ENCODE data around the gene CPNE5. TPM values are rescaled to one million over a fixed set of nuclear protein-coding genes. Genes with fewer than 3 reads are reported as not detected.
A peak's percentile ranks its signal among the peaks of the same experiment; 100 is the strongest.

CPNE5 gene
- total and polyA plus RNA-seq, 8 donors = 1.2 to 15.9 (median 2.4) TPM; not detected in 1

DNA sequence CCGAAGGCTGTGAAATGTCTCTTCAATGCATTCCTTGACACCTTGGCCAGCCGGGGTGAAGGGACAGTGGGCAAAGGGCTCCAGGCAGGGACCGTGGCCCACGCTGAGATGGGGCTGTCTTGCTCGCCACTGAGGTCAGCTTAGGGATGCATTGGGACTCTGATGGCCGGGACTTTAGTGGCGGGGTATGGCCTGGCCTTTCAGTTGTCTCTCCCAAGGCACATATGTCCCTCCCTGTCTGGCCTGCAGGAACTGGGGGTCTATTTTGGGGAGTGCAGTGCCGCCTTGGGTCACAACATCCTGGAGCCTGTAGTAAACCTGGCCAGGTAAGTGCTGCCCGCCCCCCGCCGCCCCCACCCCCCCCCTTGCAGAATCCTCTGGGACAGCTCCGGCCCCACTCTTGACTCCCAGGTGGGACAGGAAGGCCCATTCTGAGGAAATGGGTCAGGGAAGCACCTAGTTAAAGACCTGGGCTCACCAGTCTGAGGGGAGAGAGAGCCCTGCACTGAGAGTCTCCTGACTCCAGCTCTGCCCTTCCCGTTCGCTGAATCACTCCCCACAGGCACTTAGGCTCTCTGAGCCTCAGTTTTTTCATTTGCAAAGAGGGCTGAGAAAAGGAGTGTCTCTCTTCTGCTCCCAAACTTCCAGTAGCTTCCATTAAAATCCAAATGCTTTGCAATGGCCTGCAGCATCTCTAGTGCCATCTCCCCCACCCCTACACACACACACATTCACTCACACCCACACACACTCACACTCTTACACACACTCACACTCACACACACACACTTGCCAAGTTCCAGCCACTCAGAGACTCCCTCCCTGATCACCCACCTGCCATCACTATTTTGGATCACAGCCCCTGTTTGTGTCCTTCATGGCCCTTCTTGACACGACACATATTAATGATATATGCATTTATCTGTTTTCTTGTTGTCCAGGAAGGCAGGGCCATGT, 108.5 kb downstream of the CPNE5 start:
- Histone ChIP-seq H3K27ac (no peak overlapping the region), H3K4me1 (peaks cover 6 to 29% (median 14%) of the 10 kb centered on the region in 4 donors), H3K27me3 (no peaks in the 10 kb centered on the region), H3K36me3 (no peaks in the 10 kb centered on the region), H3K9me3 (no peaks in the 10 kb centered on the region), H3K4me3 (no peak overlapping the region)
- DNase-seq = no peak
- no peak for TF ChIP-seq EP300 (IDR thresholded peaks at IDR 0.05)
- no peak for TF ChIP-seq POLR2AphosphoS5 (IDR thresholded peaks at IDR 0.05)
- no peak for TF ChIP-seq CTCF (IDR thresholded peaks at IDR 0.05)
- TF ChIP-seq POLR2A (IDR thresholded peaks at IDR 0.05) = no peak
- intact Hi-C loops (cut with DNase I; ENCODE audit: low total_unique reads) = no loop called here
- 85 to 90% (median 88%) methylated on average over 4 to 15 of the region's 15 CpGs for WGBS, 5 donors

GRCh38 chr6:36729161-36729524, 110.1 kb downstream of the CPNE5 start:
- no peak overlapping the region for H3K4me3 ChIP-seq
- intact Hi-C loops (cut with DNase I; ENCODE audit: low total_unique reads) = no loop called here
- H3K36me3 ChIP-seq = no peaks in the 10 kb centered on the region
- H3K9me3 ChIP-seq = no peaks in the 10 kb centered on the region
- peaks cover 0 to 13% (median 0%) of the 10 kb centered on the region in 4 donors for H3K4me1 ChIP-seq
- H3K27me3 ChIP-seq = no peaks in the 10 kb centered on the region
- peak in 1 of 2 donors; percentile 49 for DNase-seq
- TF ChIP-seq EP300 (IDR thresholded peaks at IDR 0.05) = no peak
- no peak for TF ChIP-seq POLR2A (IDR thresholded peaks at IDR 0.05)
- no peak for TF ChIP-seq CTCF (IDR thresholded peaks at IDR 0.05)
- no peak for TF ChIP-seq POLR2AphosphoS5 (IDR thresholded peaks at IDR 0.05)
- H3K27ac ChIP-seq = no peak overlapping the region
- WGBS, 5 donors = 51 to 64% (median 58%) methylated on average over 3 of the region's 3 CpGs

- H3K4me1 ChIP-seq = peaks cover 0 to 8% (median 0%) of the 10 kb centered on the region in 4 donors
- H3K9me3 ChIP-seq = no peaks in the 10 kb centered on the region
- DNase-seq = no peak
- no peak overlapping the region for H3K27ac ChIP-seq
- WGBS, 5 donors = 76 to 92% (median 83%) methylated on average over 9 to 11 of the region's 11 CpGs
- no peaks in the 10 kb centered on the region for H3K36me3 ChIP-seq
- TF ChIP-seq POLR2A (IDR thresholded peaks at IDR 0.05) (no peak), CTCF (IDR thresholded peaks at IDR 0.05) (no peak), POLR2AphosphoS5 (IDR thresholded peaks at IDR 0.05) (no peak), EP300 (IDR thresholded peaks at IDR 0.05) (no peak)
- H3K4me3 ChIP-seq = no peak overlapping the region
- intact Hi-C loops (cut with DNase I; ENCODE audit: low total_unique reads) = no loop called here
- no peaks in the 10 kb centered on the region for H3K27me3 ChIP-seq
Measured at GRCh38 chr6:36728289-36729160, 110.7 kb downstream of the CPNE5 start.

DNA sequence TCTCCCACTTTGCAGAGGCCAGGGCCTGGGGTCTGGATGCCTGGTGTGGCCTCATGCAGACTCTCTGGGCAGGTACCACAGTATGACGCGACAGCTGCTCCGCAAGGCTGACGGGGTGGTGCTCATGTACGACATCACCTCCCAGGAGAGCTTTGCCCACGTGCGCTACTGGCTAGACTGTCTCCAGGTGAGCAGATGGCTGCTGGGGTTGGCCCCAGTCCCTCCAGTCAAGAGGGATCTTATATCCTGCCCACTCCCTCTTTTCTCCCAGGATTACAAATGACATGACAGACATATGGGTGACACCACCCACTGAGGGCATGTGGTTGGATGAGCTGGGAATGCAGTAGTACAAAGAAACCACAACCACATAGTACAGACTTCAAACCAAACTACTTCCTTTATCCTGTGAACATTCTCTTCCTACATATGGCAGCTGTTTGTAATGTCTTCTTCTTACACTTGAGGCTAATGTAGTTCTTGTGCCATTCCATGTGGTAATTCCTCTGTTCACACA, 111.7 kb downstream of the CPNE5 start:
- Histone ChIP-seq H3K36me3 (no peaks in the 10 kb centered on the region), H3K9me3 (no peaks in the 10 kb centered on the region), H3K27me3 (no peaks in the 10 kb centered on the region), H3K4me1 (peaks cover 0 to 8% (median 0%) of the 10 kb centered on the region in 4 donors), H3K4me3 (no peak overlapping the region), H3K27ac (no peak overlapping the region)
- 89 to 93% (median 92%) methylated on average over 7 of the region's 7 CpGs for WGBS, 5 donors
- no peak for DNase-seq
- no peak for TF ChIP-seq POLR2A (IDR thresholded peaks at IDR 0.05)
- no peak for TF ChIP-seq EP300 (IDR thresholded peaks at IDR 0.05)
- intact Hi-C loops (cut with DNase I; ENCODE audit: low total_unique reads) = no loop called here

Measured in stomach (tissue), 9 donors.